H9 (cell line): Measurements from ENCODE around the gene CCNT1. TPM values are rescaled to one million over a fixed set of nuclear protein-coding genes. Genes with fewer than 3 reads are reported as not detected.
"Not testable (repeated sequence)": the region's sequence is repeated elsewhere in the genome, so short reads cannot be mapped to it uniquely, and the experiment has no call there.

ENCODE experiments used
- DNase-seq: peaks from one replicate; pipeline ENCODE4 v3.0.0-alpha.2; 2017
- H2AFZ ChIP-seq: one replicate; pipeline ENCODE4 v1.6.1; 2013; ENCODE audit warnings: mild to moderate bottlenecking, low read length, control low read depth, moderate library complexity
- H2AK5ac ChIP-seq: 2 replicates; pipeline ENCODE4 v1.6.1; 2013; ENCODE audit warnings: low read length, control low read depth, mixed read lengths; ENCODE audit not compliant: insufficient read length
- H2BK120ac ChIP-seq: one replicate; pipeline ENCODE4 v1.6.1; 2013; ENCODE audit warnings: low read depth, mild to moderate bottlenecking, low read length, control low read depth, inconsistent platforms; ENCODE audit not compliant: poor library complexity, severe bottlenecking
- H2BK12ac ChIP-seq: 2 replicates; pipeline ENCODE4 v1.6.1; 2013; ENCODE audit warnings: low read length, control low read depth, mixed read lengths, low read depth; ENCODE audit not compliant: insufficient read length
- H2BK15ac ChIP-seq: 2 replicates; pipeline ENCODE4 v1.6.1; 2013; ENCODE audit warnings: low read depth, low read length, control low read depth
- H2BK20ac ChIP-seq: one replicate; pipeline ENCODE4 v1.6.1; 2013; ENCODE audit warnings: low read depth, mild to moderate bottlenecking, low read length, control low read depth, inconsistent platforms; ENCODE audit not compliant: poor library complexity, severe bottlenecking
- H2BK5ac ChIP-seq: 2 replicates; pipeline ENCODE4 v1.6.1; 2013; ENCODE audit warnings: low read length, control low read depth, mixed read lengths; ENCODE audit not compliant: insufficient read length
- H3K14ac ChIP-seq: 2 replicates; pipeline ENCODE4 v1.6.1; 2013; ENCODE audit warnings: low read length, control low read depth; ENCODE audit not compliant: insufficient read depth
- H3K18ac ChIP-seq: 2 replicates; pipeline ENCODE4 v1.6.1; 2013; ENCODE audit warnings: low read depth, mild to moderate bottlenecking, mixed read lengths, low read length, control low read depth; ENCODE audit not compliant: insufficient read length
- H3K23ac ChIP-seq: 2 replicates; pipeline ENCODE4 v1.6.1; 2013; ENCODE audit warnings: low read length, control low read depth, mixed read lengths, low read depth; ENCODE audit not compliant: insufficient read length
- H3K23me2 ChIP-seq: 2 replicates; pipeline ENCODE4 v1.6.1; 2013; ENCODE audit warnings: low read depth, mild to moderate bottlenecking, mixed read lengths, low read length, control low read depth; ENCODE audit not compliant: insufficient read length, poor library complexity, severe bottlenecking
- H3K27ac ChIP-seq: 2 replicates; pipeline ENCODE4 v1.5.1; 2013; ENCODE audit warnings: low read length, control low read depth, mixed read lengths, low read depth; ENCODE audit not compliant: insufficient read length
- H3K27me3 ChIP-seq: 2 replicates; pipeline ENCODE4 v1.6.1; 2013; ENCODE audit warnings: low read length, control low read depth, inconsistent platforms; ENCODE audit not compliant: insufficient read depth
- H3K4ac ChIP-seq: 2 replicates; pipeline ENCODE4 v1.6.1; 2013; ENCODE audit warnings: low read depth, mild to moderate bottlenecking, control low read depth, inconsistent platforms, low read length, moderate library complexity
- H3K4me1 ChIP-seq: 2 replicates; pipeline ENCODE4 v1.6.1; 2013; ENCODE audit warnings: low read length, control low read depth, inconsistent platforms; ENCODE audit not compliant: insufficient read depth
- H3K4me2 ChIP-seq: 2 replicates; pipeline ENCODE4 v1.6.1; 2013; ENCODE audit warnings: low read length, control low read depth, mixed read lengths; ENCODE audit not compliant: insufficient read length, insufficient read depth
- H3K56ac ChIP-seq: 2 replicates; pipeline ENCODE4 v1.6.1; 2013; ENCODE audit warnings: low read depth, mild to moderate bottlenecking, mixed read lengths, low read length, control low read depth; ENCODE audit not compliant: insufficient read length
- H3K79me1 ChIP-seq: 2 replicates; pipeline ENCODE4 v1.6.1; 2013; ENCODE audit warnings: low read depth, mild to moderate bottlenecking, moderate library complexity, low read length, control low read depth, inconsistent platforms; ENCODE audit not compliant: insufficient read depth, poor library complexity, severe bottlenecking
- H3K79me2 ChIP-seq: 2 replicates; pipeline ENCODE4 v1.6.1; 2013; ENCODE audit warnings: low read length, control low read depth, inconsistent platforms; ENCODE audit not compliant: insufficient read depth
- H3K9ac ChIP-seq: 2 replicates; pipeline ENCODE4 v1.6.1; 2013; ENCODE audit warnings: low read length, control low read depth, mixed read lengths; ENCODE audit not compliant: insufficient read length; ENCODE audit errors: extremely low read depth
- H3K9me3 ChIP-seq: one replicate; pipeline ENCODE4 v1.6.1; 2013; ENCODE audit warnings: low read depth, low read length, inconsistent platforms; ENCODE audit not compliant: control insufficient read depth
- H3T11ph ChIP-seq: one replicate; pipeline ENCODE4 v1.6.1; 2013; ENCODE audit warnings: mild to moderate bottlenecking, low read length, control low read depth, inconsistent platforms
- H4K20me1 ChIP-seq: one replicate; pipeline ENCODE4 v1.6.1; 2013; ENCODE audit not compliant: control insufficient read depth, insufficient read length, insufficient read depth
- H4K5ac ChIP-seq: 2 replicates; pipeline ENCODE4 v1.6.1; 2013; ENCODE audit warnings: low read depth, mild to moderate bottlenecking, mixed read lengths, low read length, control low read depth; ENCODE audit not compliant: insufficient read length
- H4K8ac ChIP-seq: replicated peaks from 2 replicates; pipeline ENCODE4 v1.6.1; 2013; ENCODE audit warnings: low read length, control low read depth, mixed read lengths, low read depth; ENCODE audit not compliant: insufficient read length
- H4K91ac ChIP-seq: 2 replicates; pipeline ENCODE4 v1.6.1; 2013; ENCODE audit warnings: low read depth, mild to moderate bottlenecking, moderate library complexity, mixed read lengths, low read length, control low read depth; ENCODE audit not compliant: insufficient read length
- H3K27ac Mint-ChIP-seq, 3 experiments: 2 replicates in 2 of 3; 3 replicates in 1 of 3; pipeline ENCODE4 v1.8.0; 2020 to 2021; ENCODE audit warnings: mixed read lengths in 3 of 3, mild to moderate bottlenecking in 1 of 3, moderate library complexity in 1 of 3
- H3K27me3 Mint-ChIP-seq: 2 replicates; pipeline ENCODE4 v1.8.0; 2021; ENCODE audit warnings: low read depth, mild to moderate bottlenecking, moderate library complexity, mixed read lengths
- H3K36me3 Mint-ChIP-seq, 3 experiments: 2 replicates in 2 of 3; 3 replicates in 1 of 3; pipeline ENCODE4 v1.8.0; 2020 to 2021; ENCODE audit warnings: low read depth in 3 of 3, mixed read lengths in 3 of 3; ENCODE audit not compliant: insufficient read depth in 1 of 3
- H3K4me1 Mint-ChIP-seq, 2 experiments: 2 replicates each; pipeline ENCODE4 v1.8.0; 2020; ENCODE audit warnings: mixed read lengths in 2 of 2
- H3K4me3 Mint-ChIP-seq, 2 experiments: 2 replicates in 1 of 2; 3 replicates in 1 of 2; pipeline ENCODE4 v1.8.0; 2020 to 2021; ENCODE audit warnings: mild to moderate bottlenecking in 2 of 2, mixed read lengths in 2 of 2, moderate library complexity in 1 of 2
- H3K9me3 Mint-ChIP-seq, 2 experiments: 2 replicates in 1 of 2; 3 replicates in 1 of 2; pipeline ENCODE4 v1.8.0; 2020; ENCODE audit warnings: mild to moderate bottlenecking in 2 of 2, mixed read lengths in 2 of 2, moderate library complexity in 1 of 2
- WGBS: extraction: QIAGEN DNeasy Blood & Tissue Kit; methylation state at CpG from one replicate; pipeline ENCODE4 v1.1.7; 2013; ENCODE audit warnings: missing lambda C conversion rate, low lambda C conversion rate, mixed read lengths; ENCODE audit not compliant: insufficient read length; ENCODE audit errors: extremely low coverage; 5-methylcytosine and 5-hydroxymethylcytosine counted together
- total RNA-seq: library from RNA; stranded (reverse); gene quantifications from 2 replicates; pipeline ENCODE4 v1.2.1, GENCODE V29; 2021
- TF ChIP-seq, protein P1 (sequence below): fragments of 200-600 bp; sonication (generic); conservative IDR thresholded peaks from 3 replicates; pipeline ENCODE4 v1.8.0; 2021; ENCODE audit warnings: antibody characterized with exemption, mild to moderate bottlenecking

CCNT1 gene
- total RNA-seq, 1 experiment from 2014 or later = 53.1 TPM

DNA sequence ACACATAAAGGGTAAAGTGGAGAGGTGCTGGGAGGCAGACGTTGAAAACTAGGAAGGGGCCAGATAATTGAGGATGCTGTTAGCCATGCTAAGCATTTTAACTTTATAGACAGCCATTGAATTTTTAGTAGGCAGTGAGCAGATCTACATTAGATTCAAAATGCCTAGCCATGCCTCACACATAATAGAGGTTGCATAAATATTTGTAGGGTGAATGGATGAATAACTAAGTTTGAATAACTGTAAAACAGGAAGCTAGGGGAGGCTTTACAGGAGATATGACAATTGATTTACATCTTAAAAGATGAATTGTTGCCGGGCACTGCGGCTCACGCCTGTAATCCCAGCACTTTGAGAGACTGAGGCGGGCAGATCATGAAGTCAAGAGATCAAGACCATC lies 12.3 kb upstream of the CCNT1 start:
- H3K27ac ChIP-seq = no peak overlapping the region
- H2BK12ac ChIP-seq = no peak overlapping the region

DNA sequence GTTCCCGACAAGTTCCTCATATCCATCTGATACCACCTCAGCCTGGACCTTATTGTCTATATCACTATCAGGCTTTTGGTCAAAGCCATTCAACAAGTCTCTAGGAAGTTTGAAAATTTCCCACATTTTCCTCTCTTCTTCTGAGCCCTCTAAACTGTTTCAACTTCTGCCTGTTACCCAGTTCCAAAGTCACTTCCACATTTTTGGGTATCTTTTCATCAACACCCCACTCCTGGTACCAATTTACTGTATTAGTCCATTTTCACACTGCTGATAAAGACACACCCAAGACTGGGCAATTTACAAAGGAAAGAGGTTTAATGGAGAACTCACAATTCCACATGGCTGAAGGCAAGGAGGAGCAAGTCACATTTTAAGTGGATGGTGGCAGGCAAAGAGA lies 4.2 kb upstream of the CCNT1 start:
- H3T11ph ChIP-seq, H3K4ac ChIP-seq, H4K91ac ChIP-seq, H3K27ac ChIP-seq, H4K5ac ChIP-seq, H2BK15ac ChIP-seq, H3K23ac ChIP-seq, H4K20me1 ChIP-seq, H3K23me2 ChIP-seq, H3K27me3 ChIP-seq, H2BK20ac ChIP-seq, H2BK12ac ChIP-seq, H3K4me1 Mint-ChIP-seq, H3K4me2 ChIP-seq, H3K27me3 Mint-ChIP-seq, H3K27ac Mint-ChIP-seq, H3K56ac ChIP-seq, H3K4me1 ChIP-seq, H3K9me3 ChIP-seq, H2AK5ac ChIP-seq, H3K4me3 Mint-ChIP-seq, H3K9ac ChIP-seq, H2BK120ac ChIP-seq, DNase-seq, H2AFZ ChIP-seq, H3K14ac ChIP-seq, H3K79me1 ChIP-seq, H3K18ac ChIP-seq, H2BK5ac ChIP-seq, H4K8ac ChIP-seq, H3K79me2 ChIP-seq: not testable (repeated sequence)
- no CpG with 5 or more reads among the region's 1 CpG for WGBS
- peaks cover 14 to 18% (median 16%) of the 10 kb centered on the region in 3 experiments for H3K36me3 Mint-ChIP-seq
- H3K9me3 Mint-ChIP-seq = peaks cover 25% of the 10 kb centered on the region in 2 experiments

More for the DNA sequence above, 12.3 kb upstream of the CCNT1 start:
- Histone ChIP-seq H3K14ac (no peak overlapping the region), H3T11ph (no peak overlapping the region), H3K9ac (no peak overlapping the region), H2AFZ (no peak overlapping the region), H2BK20ac (no peak overlapping the region), H4K91ac (no peak overlapping the region), H3K4ac (no peak overlapping the region), H3K18ac (no peak overlapping the region), H3K23ac (no peak overlapping the region), H3K79me1 (no peaks in the 10 kb centered on the region), H2AK5ac (no peak overlapping the region), H3K56ac (no peak overlapping the region), H3K79me2 (no peaks in the 10 kb centered on the region), H4K5ac (no peak overlapping the region), H2BK120ac (no peak overlapping the region), H3K4me1 (no peaks in the 10 kb centered on the region), H4K8ac (no peak overlapping the region), H3K4me2 (no peak overlapping the region), H3K9me3 (no peaks in the 10 kb centered on the region), H3K23me2 (no peaks in the 10 kb centered on the region), H3K27me3 (no peaks in the 10 kb centered on the region), H4K20me1 (no peaks in the 10 kb centered on the region), H2BK15ac (no peak overlapping the region), H2BK5ac (no peak overlapping the region)
- Mint-ChIP-seq H3K4me3 (no peak overlapping the region), H3K9me3 (peaks cover 0 to 2% of the 10 kb centered on the region in 2 experiments; a peak in 1 of 5 replicates), H3K27ac (no peak overlapping the region), H3K4me1 (peaks cover 4 to 8% of the 10 kb centered on the region in 2 experiments; a peak in 3 of 4 replicates), H3K27me3 (peaks cover 2% of the 10 kb centered on the region; the same call in 1 of the 2 replicates), H3K36me3 (peaks cover 0 to 2% (median 0%) of the 10 kb centered on the region in 3 experiments; a peak in 2 of 7 replicates)
- TF ChIP-seq, protein P1, sequence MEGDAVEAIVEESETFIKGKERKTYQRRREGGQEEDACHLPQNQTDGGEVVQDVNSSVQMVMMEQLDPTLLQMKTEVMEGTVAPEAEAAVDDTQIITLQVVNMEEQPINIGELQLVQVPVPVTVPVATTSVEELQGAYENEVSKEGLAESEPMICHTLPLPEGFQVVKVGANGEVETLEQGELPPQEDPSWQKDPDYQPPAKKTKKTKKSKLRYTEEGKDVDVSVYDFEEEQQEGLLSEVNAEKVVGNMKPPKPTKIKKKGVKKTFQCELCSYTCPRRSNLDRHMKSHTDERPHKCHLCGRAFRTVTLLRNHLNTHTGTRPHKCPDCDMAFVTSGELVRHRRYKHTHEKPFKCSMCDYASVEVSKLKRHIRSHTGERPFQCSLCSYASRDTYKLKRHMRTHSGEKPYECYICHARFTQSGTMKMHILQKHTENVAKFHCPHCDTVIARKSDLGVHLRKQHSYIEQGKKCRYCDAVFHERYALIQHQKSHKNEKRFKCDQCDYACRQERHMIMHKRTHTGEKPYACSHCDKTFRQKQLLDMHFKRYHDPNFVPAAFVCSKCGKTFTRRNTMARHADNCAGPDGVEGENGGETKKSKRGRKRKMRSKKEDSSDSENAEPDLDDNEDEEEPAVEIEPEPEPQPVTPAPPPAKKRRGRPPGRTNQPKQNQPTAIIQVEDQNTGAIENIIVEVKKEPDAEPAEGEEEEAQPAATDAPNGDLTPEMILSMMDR = no peak
- WGBS = no CpG with 5 or more reads among the region's 5 CpGs
- no peak for DNase-seq
